HepG2 (cell line): ENCODE data around the gene B4GALT2. TPM values are rescaled to one million over a fixed set of nuclear protein-coding genes. Genes with fewer than 3 reads are reported as not detected.

Source experiments
- ATAC-seq: fragments of 200-7000 bp; cut with Tn5 transposase; 3 replicates; pipeline ENCODE4 v1.9.1; 2020; ENCODE audit warnings: mild to moderate bottlenecking, moderate library complexity
- BruUV-seq: library from RNA; stranded (reverse); fragments of 400-500 nt; replicated peaks from 2 replicates; lab custom pipeline; 2021; lab: Mats Ljungman, UMichigan
- CTCF ChIA-PET: fragments of 300-600 bp; formaldehyde crosslinking; extraction: SDS; loops from one replicate; lab custom pipeline; 2021; ENCODE audit warnings: low total read pairs, inconsistent platforms, low intra/inter-chr PET ratio; lab: Yijun Ruan, JAX
- POLR2A ChIA-PET: fragments of 350-600 bp; sonication (Branson Sonifier 250); formaldehyde crosslinking; loops from one replicate; lab custom pipeline; 2020; ENCODE audit warnings: antibody characterized with exemption, inconsistent platforms; lab: Yijun Ruan, JAX
- DNase-seq: peaks from one replicate; pipeline ENCODE4 v3.0.0-alpha.2; 2015; ENCODE audit warnings: low spot score
- FAIRE-seq: peaks from 3 replicates; lab custom pipeline; 2011; peaks lifted over from hg19 to GRCh38; lab: Jason Lieb, UNC
- H2AFZ ChIP-seq: one replicate; pipeline ENCODE4 v1.6.1; 2011; ENCODE audit warnings: low read length, inconsistent platforms
- H3K27ac ChIP-seq: fragments of 300-600 bp; 3 replicates; pipeline ENCODE4 v1.8.0; 2011; ENCODE audit warnings: mixed run types, mild to moderate bottlenecking, mixed read lengths, low read length, inconsistent platforms; ENCODE audit not compliant: insufficient read depth; ENCODE audit errors: extremely low read length
- H3K27me3 ChIP-seq, 2 experiments: fragments of 200-600 bp in 1 of 2; 2 replicates in 1 of 2; 3 replicates in 1 of 2; pipeline versions ENCODE4 v1.6.0 to v1.8.0; 2011; ENCODE audit warnings: low read length in 2 of 2, mild to moderate bottlenecking in 2 of 2, moderate library complexity in 2 of 2, inconsistent platforms in 1 of 2; ENCODE audit not compliant: insufficient read depth in 2 of 2, control insufficient read depth in 1 of 2
- H3K36me3 ChIP-seq, 2 experiments: fragments of 200-600 bp in 1 of 2; replicated peaks in 1 of 2; 2 replicates in 1 of 2; 3 replicates in 1 of 2; pipeline versions ENCODE4 v1.5.1 to v1.8.0; 2011; ENCODE audit warnings: low read length in 2 of 2, inconsistent platforms in 1 of 2; ENCODE audit not compliant: insufficient read depth in 2 of 2, control insufficient read depth in 1 of 2
- H3K4me1 ChIP-seq: 2 replicates; pipeline ENCODE4 v1.5.1; 2012; ENCODE audit warnings: low read length, inconsistent platforms; ENCODE audit not compliant: insufficient read depth
- H3K4me2 ChIP-seq: 2 replicates; pipeline ENCODE4 v1.6.0; 2011; ENCODE audit warnings: low read depth, low read length, inconsistent platforms
- H3K4me3 ChIP-seq, 3 experiments: fragments of 200-600 bp in 1 of 3; sonication (generic), shearing (Covaris generic) in 1 of 3; replicated peaks in 1 of 3; 2 replicates each; pipeline ENCODE4 v1.5.1; 2011 to 2016; ENCODE audit warnings: low read length in 3 of 3, inconsistent platforms in 2 of 3, low read depth in 2 of 3, mild to moderate bottlenecking in 2 of 3, control low read depth in 1 of 3, mixed read lengths in 1 of 3; ENCODE audit not compliant: insufficient read depth in 1 of 3
- H3K79me2 ChIP-seq: one replicate; pipeline ENCODE4 v1.6.1; 2011; ENCODE audit warnings: low read length, inconsistent platforms; ENCODE audit not compliant: insufficient read depth
- H3K9ac ChIP-seq: 2 replicates; pipeline ENCODE4 v1.6.0; 2011; ENCODE audit warnings: mild to moderate bottlenecking, low read depth, low read length, inconsistent platforms; ENCODE audit not compliant: insufficient read depth
- H3K9me3 ChIP-seq: 2 replicates; pipeline ENCODE4 v1.5.1; 2012; ENCODE audit warnings: mild to moderate bottlenecking, low read length
- H4K20me1 ChIP-seq: 2 replicates; pipeline ENCODE4 v1.6.0; 2011; ENCODE audit warnings: inconsistent platforms, mild to moderate bottlenecking, low read length, moderate library complexity; ENCODE audit not compliant: insufficient read depth
- CCAR2 ChIP-seq: fragments of 200-400 bp; formaldehyde crosslinking; optimal IDR thresholded peaks from 2 replicates; pipeline ENCODE3; 2018; ENCODE audit warnings: low read depth, mild to moderate bottlenecking, low read length, moderate library complexity
- JDP2 ChIP-seq: sonication (generic); formaldehyde crosslinking; IDR thresholded peaks from 2 replicates; pipeline ENCODE4 v1.8.1; 2022; ENCODE audit warnings: missing genetic modification reagents, borderline replicate concordance
- MXD4 ChIP-seq: IDR thresholded peaks from 2 replicates; pipeline ENCODE4 v1.6.1; 2016; ENCODE audit warnings: mild to moderate bottlenecking, missing biosample characterization, missing genetic modification reagents
- NR2C2 ChIP-seq: sonication (generic); formaldehyde crosslinking; IDR thresholded peaks from 2 replicates; pipeline ENCODE4 v1.4.0; 2020; ENCODE audit warnings: missing genetic modification reagents, mild to moderate bottlenecking, moderate library complexity, borderline replicate concordance
- PAWR ChIP-seq: sonication (generic); formaldehyde crosslinking; IDR thresholded peaks from 2 replicates; pipeline ENCODE4 v1.4.0; 2020; ENCODE audit warnings: missing genetic modification reagents, mild to moderate bottlenecking, borderline replicate concordance
- SALL1 ChIP-seq: sonication (generic); formaldehyde crosslinking; IDR thresholded peaks from 2 replicates; pipeline ENCODE4 v1.8.0; 2022; ENCODE audit warnings: mild to moderate bottlenecking, missing genetic modification reagents
- SIN3B ChIP-seq: fragments of 150-350 bp; IDR thresholded peaks from 2 replicates; pipeline ENCODE4 v1.6.1; 2014; ENCODE audit warnings: low read length
- YY1 ChIP-seq: IDR thresholded peaks from 2 replicates; pipeline ENCODE4 v1.6.1; 2011; ENCODE audit warnings: low read length, low read depth, moderate library complexity, mild to moderate bottlenecking; ENCODE audit not compliant: insufficient read depth, insufficient replicate concordance
- ZFP41 ChIP-seq: sonication (generic); formaldehyde crosslinking; IDR thresholded peaks from 2 replicates; pipeline ENCODE4 v1.4.0; 2020; ENCODE audit warnings: mild to moderate bottlenecking, missing genetic modification reagents, borderline replicate concordance
- ZNF570 ChIP-seq: sonication (generic); formaldehyde crosslinking; IDR thresholded peaks from 2 replicates; pipeline ENCODE4 v1.4.0; 2020; ENCODE audit warnings: mild to moderate bottlenecking, missing genetic modification reagents, borderline replicate concordance
- WGBS: methylation state at CpG from one replicate; pipeline ENCODE4 v1.1.6; 2017; ENCODE audit warnings: low lambda C conversion rate; 5-methylcytosine and 5-hydroxymethylcytosine counted together
- in situ Hi-C: cut with HindIII; loops from 2 replicates; pipeline ENCODE4 v1.10.0; 2017; ENCODE audit warnings: low pct_unique_long_range_greater_than_20kb; ENCODE audit not compliant: extremely low pct_ligation_motif_present
- intact Hi-C: fragments of 100-400 bp; cut with micrococcal nuclease; formaldehyde crosslinking; loops from one replicate; pipeline ENCODE4 v1.10.0; 2022; ENCODE audit not compliant: unreplicated experiment
- polyA plus RNA-seq, 8 experiments: library from polyadenylated mRNA; depleted of rRNA in 3 of 8; stranded (reverse) in 7 of 8; unstranded in 1 of 8; fragments of >200 nt; fragmentation: Illumina TruSeq in 4 of 8; extraction: Trizol in 4 of 8; gene quantifications; 2 replicates each; pipeline versions ENCODE4 v1.2.1 to v1.2.3, GENCODE V29; 2011 to 2016; ENCODE audit warnings: low read depth in 4 of 8, missing spikeins in 1 of 8, mixed read lengths in 1 of 8; ENCODE audit not compliant: insufficient read depth in 1 of 8
- total RNA-seq, 5 experiments: library from RNA; depleted of rRNA; stranded (reverse); fragments of >200 nt; fragmentation: Illumina TruSeq; extraction: Trizol; gene quantifications; 2 replicates each; pipeline ENCODE4 v1.2.3, GENCODE V29; 2016; ENCODE audit warnings: low read depth in 1 of 5
- TF ChIP-seq, protein P1 (sequence below): sonication (generic); formaldehyde crosslinking; IDR thresholded peaks from 2 replicates; pipeline ENCODE4 v1.5.0; 2020; ENCODE audit warnings: mild to moderate bottlenecking, missing genetic modification reagents, borderline replicate concordance
- TF ChIP-seq, protein P2 (sequence below): sonication (generic); formaldehyde crosslinking; IDR thresholded peaks from 2 replicates; pipeline ENCODE4 v1.4.0; 2020; ENCODE audit warnings: mild to moderate bottlenecking, low read depth, missing genetic modification reagents
- TF ChIP-seq, protein P3 (sequence below): sonication (generic); formaldehyde crosslinking; IDR thresholded peaks from 2 replicates; pipeline ENCODE4 v1.4.0; 2020; ENCODE audit warnings: missing genetic modification reagents, mild to moderate bottlenecking, borderline replicate concordance

Gene B4GALT2
- total and polyA plus RNA-seq, 2 of the 13 experiments (the other 11 are each of a cell fraction or from before 2014, with no cell fraction given): 41.9 to 78.0 TPM

DNA sequence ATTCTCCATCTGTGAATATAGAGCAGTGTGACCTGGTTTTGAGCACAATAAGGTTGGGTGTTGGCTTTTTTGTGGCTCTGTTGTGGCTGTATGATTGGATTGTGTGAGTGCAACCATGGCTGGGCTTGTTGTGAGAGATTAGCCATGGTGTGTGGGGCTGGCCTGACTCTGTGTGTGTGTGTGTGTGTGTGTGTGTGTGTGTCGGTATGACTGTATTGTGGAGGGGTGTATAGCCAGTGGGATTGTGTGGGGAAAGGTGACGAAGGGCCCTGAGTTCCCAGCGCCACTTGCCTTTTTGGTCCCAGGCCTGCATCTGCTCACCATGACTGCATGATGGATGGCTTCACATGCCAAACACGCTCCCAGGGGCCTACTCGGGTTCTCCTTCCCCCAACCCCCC is 58.1 kb downstream of the B4GALT2 start:
- peaks cover 42% of the 10 kb centered on the region for H3K4me1 ChIP-seq
- H3K27ac ChIP-seq: no peak overlapping the region
- H3K9ac ChIP-seq: no peak overlapping the region
- no peaks in the 10 kb centered on the region for H4K20me1 ChIP-seq
- H3K27me3 ChIP-seq: peaks cover 0 to 2% of the 10 kb centered on the region in 2 experiments; a peak in 1 of 5 replicates
- H3K4me3 ChIP-seq: no peak overlapping the region
- H3K4me2 ChIP-seq: no peak overlapping the region
- intact Hi-C loops: loop anchor here (2.0 to 10.0 kb wide), 2 partner anchors 42 to 102 kb away; partner anchors contain the start of gene ARTN
- whole genome bisulfite sequencing: 17% methylated on average over 3 of the region's 5 CpGs
- H2AFZ ChIP-seq: no peak overlapping the region
- no TSS peak for BruUV-seq
- H3K36me3 ChIP-seq: no peaks in the 10 kb centered on the region
- ChIA-PET CTCF (interaction anchor here (1.2 to 3.1 kb wide), 3 partner anchors 28 to 42 kb away, joined by 8 to 57 read pairs (median 9); no protein-coding TSS in a partner anchor), POLR2A (interaction anchor here (0.7 to 1.2 kb wide), 2 partner anchors 44 to 59 kb away, joined by 3 read pairs; no protein-coding TSS in a partner anchor)
- H3K79me2 ChIP-seq: no peaks in the 10 kb centered on the region
- no peaks in the 10 kb centered on the region for H3K9me3 ChIP-seq
- ATAC-seq (no peak), DNase-seq (no peak), FAIRE-seq (no peak)
- in situ Hi-C loops: no loop called here
- TF ChIP-seq YY1: no peak
- TF ChIP-seq SALL1 (CRISPR knock-in tag): no peak
- TF ChIP-seq ZNF570 (CRISPR knock-in tag): no peak
- TF ChIP-seq ZFP41: no peak
- no peak for TF ChIP-seq JDP2 (CRISPR knock-in tag)
- no peak for TF ChIP-seq SIN3B
- no peak for TF ChIP-seq MXD4 (CRISPR knock-in tag)
- no peak for TF ChIP-seq CCAR2
- TF ChIP-seq, protein P1, sequence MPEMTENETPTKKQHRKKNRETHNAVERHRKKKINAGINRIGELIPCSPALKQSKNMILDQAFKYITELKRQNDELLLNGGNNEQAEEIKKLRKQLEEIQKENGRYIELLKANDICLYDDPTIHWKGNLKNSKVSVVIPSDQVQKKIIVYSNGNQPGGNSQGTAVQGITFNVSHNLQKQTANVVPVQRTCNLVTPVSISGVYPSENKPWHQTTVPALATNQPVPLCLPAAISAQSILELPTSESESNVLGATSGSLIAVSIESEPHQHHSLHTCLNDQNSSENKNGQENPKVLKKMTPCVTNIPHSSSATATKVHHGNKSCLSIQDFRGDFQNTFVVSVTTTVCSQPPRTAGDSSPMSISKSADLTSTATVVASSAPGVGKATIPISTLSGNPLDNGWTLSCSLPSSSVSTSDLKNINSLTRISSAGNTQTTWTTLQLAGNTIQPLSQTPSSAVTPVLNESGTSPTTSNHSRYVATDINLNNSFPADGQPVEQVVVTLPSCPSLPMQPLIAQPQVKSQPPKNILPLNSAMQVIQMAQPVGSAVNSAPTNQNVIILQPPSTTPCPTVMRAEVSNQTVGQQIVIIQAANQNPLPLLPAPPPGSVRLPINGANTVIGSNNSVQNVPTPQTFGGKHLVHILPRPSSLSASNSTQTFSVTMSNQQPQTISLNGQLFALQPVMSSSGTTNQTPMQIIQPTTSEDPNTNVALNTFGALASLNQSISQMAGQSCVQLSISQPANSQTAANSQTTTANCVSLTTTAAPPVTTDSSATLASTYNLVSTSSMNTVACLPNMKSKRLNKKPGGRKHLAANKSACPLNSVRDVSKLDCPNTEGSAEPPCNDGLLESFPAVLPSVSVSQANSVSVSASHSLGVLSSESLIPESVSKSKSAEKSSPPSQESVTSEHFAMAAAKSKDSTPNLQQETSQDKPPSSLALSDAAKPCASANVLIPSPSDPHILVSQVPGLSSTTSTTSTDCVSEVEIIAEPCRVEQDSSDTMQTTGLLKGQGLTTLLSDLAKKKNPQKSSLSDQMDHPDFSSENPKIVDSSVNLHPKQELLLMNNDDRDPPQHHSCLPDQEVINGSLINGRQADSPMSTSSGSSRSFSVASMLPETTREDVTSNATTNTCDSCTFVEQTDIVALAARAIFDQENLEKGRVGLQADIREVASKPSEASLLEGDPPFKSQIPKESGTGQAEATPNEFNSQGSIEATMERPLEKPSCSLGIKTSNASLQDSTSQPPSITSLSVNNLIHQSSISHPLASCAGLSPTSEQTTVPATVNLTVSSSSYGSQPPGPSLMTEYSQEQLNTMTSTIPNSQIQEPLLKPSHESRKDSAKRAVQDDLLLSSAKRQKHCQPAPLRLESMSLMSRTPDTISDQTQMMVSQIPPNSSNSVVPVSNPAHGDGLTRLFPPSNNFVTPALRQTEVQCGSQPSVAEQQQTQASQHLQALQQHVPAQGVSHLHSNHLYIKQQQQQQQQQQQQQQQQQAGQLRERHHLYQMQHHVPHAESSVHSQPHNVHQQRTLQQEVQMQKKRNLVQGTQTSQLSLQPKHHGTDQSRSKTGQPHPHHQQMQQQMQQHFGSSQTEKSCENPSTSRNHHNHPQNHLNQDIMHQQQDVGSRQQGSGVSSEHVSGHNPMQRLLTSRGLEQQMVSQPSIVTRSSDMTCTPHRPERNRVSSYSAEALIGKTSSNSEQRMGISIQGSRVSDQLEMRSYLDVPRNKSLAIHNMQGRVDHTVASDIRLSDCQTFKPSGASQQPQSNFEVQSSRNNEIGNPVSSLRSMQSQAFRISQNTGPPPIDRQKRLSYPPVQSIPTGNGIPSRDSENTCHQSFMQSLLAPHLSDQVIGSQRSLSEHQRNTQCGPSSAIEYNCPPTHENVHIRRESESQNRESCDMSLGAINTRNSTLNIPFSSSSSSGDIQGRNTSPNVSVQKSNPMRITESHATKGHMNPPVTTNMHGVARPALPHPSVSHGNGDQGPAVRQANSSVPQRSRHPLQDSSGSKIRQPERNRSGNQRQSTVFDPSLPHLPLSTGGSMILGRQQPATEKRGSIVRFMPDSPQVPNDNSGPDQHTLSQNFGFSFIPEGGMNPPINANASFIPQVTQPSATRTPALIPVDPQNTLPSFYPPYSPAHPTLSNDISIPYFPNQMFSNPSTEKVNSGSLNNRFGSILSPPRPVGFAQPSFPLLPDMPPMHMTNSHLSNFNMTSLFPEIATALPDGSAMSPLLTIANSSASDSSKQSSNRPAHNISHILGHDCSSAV: no peak
- TF ChIP-seq, protein P2, sequence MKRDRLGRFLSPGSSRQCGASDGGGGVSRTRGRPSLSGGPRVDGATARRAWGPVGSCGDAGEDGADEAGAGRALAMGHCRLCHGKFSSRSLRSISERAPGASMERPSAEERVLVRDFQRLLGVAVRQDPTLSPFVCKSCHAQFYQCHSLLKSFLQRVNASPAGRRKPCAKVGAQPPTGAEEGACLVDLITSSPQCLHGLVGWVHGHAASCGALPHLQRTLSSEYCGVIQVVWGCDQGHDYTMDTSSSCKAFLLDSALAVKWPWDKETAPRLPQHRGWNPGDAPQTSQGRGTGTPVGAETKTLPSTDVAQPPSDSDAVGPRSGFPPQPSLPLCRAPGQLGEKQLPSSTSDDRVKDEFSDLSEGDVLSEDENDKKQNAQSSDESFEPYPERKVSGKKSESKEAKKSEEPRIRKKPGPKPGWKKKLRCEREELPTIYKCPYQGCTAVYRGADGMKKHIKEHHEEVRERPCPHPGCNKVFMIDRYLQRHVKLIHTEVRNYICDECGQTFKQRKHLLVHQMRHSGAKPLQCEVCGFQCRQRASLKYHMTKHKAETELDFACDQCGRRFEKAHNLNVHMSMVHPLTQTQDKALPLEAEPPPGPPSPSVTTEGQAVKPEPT (CRISPR knock-in tag): no peak
- no peak for TF ChIP-seq PAWR (CRISPR knock-in tag)
- TF ChIP-seq, protein P3, sequence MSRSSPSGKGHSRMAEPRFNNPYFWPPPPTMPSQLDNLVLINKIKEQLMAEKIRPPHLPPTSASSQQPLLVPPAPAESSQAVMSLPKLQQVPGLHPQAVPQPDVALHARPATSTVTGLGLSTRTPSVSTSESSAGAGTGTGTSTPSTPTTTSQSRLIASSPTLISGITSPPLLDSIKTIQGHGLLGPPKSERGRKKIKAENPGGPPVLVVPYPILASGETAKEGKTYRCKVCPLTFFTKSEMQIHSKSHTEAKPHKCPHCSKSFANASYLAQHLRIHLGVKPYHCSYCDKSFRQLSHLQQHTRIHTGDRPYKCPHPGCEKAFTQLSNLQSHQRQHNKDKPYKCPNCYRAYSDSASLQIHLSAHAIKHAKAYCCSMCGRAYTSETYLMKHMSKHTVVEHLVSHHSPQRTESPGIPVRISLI: no peak
- TF ChIP-seq NR2C2 (CRISPR knock-in tag): no peak
